Stimulated activated CD4-positive, alpha-beta T cell treated with anti-CD3 and anti-CD28 coated beads, Interleukin-1b, Interleukin-23, amount 100 ng/mL, for 24 hours (primary cell): ENCODE measurements around the gene STXBP6.

Source experiments
- DNase-seq, 4 experiments: peaks; one replicate each; pipeline ENCODE4 v3.0.0-alpha.2; 2020; ENCODE audit warnings: low read depth in 4 of 4, low spot score in 1 of 4

The STXBP6 gene

DNA sequence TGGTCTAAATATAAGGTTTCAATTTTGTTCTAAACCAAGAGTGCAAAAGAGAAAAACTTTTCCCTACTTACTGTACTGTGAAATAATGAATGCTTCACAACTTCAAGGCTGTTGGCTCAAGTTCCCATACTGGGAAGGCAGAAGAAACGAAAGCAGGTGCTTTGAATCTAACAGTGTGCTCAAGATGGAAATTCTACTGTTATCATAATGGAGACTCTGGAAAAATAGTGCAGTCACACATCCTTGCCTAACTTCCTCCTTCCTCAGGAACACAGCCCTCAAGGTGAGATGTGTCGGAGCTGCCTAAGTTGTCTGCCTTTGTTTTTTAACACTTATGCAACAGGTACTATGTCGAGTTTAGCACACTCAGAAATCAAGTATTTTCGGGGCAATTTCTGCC lies 131.1 kb downstream of the STXBP6 start:
- no peak for DNase-seq

DNA sequence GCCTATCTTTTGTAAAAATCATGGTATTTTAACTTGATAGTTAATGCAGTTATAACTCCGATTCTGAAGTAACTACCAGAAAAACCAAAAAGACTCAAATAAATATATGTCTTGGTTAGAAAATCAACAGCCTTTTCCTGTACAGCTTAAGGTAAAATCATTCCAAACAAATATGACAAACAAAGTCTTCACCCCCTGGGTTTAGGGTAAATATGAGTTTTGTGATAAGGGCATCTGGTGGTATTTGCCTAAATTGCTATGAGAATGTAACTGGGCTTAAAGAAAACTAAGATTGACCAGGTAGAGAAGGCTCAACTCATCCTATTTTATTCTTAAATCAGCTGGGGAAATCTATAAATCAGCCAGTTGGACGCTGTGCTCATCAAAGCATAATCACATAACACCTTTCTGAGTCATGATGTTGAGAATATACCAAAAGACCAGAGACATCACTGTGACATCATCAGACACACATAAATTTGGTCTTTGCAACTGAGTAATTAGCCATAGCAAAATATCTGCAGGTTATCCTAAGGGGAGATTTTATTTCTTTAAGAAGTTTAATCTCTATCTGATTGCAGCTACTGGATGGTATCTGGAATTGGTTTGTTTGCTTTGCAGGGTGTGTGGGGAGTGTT lies 133.9 kb downstream of the STXBP6 start:
- DNase-seq: no peak

DNA sequence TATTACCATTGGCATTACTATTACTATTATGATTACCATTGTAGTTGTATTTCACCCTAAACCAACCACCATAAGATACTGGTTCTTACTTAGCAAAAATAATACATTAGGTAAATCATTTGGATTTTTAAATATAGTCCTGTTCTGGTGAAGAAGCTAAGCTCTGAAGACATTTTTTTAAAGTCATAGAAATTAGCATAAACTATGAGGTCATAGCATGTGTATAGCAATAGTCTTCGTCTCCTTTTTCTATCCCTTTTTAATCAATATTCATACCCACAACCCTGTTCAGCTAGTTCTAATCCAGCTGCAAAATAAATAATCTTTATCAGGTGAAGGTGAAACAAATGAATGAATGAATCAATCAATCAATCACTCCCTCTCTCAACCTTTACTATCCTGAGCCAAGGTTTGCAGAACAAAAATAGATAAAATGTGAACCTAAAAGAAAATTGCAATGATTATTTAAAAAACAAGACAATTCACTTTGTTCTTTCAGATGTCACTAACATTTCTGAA lies 134.5 kb downstream of the STXBP6 start:
- DNase-seq: no peak

DNA sequence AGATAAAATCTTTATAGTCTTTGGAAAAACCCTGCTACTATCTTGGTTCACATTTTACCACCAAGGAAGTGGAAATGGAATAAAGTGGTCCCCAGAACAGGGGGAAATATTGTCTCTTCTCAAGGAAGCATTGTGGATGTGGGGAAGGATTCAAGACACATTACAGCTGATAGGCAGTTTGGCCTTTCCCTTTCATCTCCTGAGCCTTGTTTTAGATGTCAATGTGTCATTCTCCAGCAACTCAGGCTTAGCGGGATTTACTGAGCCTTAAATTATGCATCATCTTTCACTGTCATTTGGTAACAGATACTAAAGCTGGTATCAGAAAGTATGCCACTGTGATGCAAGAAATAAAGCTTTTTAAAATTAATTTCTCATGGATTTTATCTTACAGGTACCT lies 136.2 kb downstream of the STXBP6 start:
- DNase-seq: no peak

DNA sequence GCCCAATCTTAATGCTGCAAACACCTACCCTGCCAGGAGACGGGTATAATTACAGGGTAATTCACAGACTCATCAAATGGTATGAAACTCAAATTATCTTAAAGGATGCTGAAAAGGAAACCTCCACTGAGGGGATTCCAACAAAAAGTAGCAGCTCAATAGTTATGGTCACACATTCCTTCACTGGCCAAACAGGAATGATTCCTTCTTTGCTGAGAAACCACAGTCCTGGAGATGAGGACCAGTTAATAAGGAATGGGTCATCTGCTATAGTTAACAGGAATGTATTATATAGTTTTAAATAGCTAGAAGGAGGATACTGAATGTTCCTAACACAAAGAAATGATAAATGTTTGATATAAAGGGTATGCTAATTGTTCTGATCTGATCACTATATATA lies 136.9 kb downstream of the STXBP6 start:
- no peak for DNase-seq

DNA sequence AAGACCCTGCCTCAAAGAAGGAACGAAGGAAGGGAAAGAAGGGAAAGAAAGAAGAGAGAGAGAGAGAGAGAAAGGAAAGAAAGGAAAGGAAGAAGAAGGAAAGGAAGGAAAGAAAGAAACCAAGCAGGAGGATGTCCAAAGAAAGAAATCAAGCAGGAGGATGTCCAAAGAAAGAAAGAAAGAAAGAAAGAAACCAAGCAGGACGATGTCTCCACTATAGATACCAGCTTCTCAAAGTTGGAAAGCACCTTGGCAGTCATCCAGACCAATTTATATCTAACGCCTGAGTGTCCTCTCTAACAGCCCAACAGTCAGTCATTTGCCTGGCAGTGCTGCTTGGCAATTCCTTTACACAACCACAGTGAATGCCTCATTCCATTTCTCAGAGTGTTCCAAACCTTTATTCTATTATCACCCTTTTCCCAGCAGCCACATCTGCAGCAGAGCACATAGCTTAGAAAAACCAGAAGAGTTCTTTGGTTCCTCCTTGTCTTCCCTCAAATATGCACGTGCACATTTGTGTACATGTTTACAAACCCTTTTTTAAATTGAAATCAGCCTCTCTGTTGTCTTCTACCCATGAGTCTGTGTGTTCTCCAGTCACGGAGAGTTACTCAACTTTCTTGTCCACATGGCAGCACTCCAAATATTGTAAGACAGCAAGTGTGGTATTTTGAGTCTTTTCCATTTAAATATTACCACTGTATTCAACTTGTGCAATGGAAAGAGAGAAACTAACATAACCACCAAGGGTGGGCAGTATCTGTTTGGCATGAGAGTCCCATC lies 138.4 kb downstream of the STXBP6 start:
- DNase-seq: no peak

DNA sequence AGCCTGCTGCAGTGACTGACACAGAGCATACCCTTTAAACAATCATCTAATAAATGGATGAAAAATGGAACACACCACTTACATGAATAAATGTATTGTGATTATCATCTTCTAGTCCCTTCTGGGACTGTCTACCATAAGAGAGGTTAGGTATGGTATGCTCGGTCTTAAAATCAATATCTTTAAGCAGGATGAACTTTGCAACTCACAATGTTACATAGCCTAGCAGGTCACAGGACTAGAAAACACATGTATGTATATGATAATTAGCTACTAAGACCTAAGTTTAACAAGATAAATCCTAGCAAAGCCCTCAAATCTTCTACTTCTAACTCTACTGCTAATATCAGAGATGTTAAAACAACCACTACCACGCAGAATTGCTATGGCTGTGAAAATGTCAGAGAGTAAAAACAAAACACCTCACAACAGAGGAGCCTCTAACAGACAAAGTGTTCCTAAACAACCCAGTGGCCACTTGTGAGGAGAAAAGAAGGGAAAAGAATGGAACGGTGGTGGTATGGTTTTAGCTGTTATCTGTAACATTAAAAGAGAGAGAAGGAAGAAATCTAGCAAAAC lies 139.4 kb downstream of the STXBP6 start:
- no peak for DNase-seq

DNA sequence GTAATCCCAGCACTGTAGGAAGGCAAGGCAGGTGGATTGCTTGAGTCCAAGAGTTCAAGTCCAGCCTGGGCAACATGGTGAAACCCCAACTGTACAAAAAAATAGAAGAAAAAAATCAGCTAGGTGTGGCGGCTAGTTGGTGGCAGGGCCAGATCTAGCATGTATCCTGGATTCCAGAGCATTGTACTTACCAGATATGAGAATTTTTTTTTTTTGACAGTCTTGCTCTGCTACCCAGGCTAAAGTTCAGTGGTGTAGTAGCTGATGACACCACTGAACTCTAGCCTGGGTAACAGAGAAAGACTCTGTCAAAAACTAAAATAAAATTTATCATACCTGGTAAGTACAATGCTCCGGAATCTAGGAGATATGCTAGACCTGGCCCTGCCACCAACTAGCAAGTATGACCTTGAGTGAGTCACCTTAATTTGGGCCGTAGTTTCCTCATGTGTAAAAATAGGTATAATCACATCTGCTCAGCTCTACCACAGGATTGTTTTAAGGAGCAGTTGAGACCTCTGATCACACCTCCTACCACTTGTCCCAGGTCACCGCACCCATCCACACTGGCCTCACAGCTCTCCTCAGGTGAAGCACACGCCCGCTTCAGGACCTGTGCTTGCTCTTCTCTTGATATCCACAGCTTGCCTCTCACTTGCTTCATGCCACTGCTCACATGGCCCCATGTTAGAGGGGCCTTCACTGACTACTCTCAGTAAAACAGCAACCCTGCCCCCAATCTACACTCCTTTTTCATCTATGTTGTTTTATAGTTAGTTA lies 140.2 kb downstream of the STXBP6 start:
- no peak for DNase-seq

DNA sequence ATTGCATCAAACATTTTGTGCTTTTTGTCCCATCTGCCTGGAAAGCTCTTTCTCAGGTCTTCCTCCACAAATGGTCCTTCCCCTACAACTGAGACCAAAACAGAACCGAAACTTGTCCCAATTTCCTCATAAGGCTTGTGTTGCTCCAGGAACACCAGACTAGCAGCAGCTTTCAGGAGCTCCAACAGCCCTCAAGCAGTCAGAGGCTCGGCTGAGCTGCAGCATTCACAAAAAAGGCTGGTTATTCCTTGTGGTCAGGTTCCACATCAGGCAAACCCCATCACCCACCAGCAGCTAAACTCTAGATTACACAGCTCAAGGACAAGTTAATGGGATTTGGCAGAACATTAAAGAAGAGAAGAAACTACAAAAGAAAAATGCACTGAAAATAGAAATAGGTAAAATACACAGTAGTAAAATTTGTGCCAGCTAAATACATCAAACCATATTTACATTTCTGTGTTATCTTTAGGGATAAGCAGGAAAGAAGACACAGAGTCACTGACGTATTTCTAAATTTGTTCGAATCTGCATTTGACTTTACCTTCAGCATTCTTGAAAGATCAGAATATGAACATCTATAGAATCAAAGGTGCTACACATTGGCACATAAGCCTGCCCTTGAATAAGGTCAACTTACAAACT lies 141.2 kb downstream of the STXBP6 start:
- DNase-seq: no peak

DNA sequence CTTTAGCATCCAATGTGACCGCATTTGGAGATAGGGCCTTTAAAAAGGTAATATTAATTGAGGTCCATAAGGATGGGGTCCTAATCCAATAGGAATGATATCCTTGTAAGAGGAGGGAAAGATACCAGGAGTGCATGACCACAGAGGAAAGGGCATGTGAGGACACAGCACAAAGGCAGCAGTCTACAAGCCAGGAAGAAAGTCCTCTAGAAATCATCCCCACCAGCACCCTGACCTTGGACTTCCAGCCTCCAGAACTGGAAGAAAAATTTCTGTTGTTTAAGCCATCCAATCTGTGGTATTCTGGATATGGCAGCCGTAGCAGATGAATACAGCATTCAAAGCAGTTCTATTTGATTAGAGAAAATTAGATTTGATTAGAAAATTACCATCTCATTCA lies 145.4 kb downstream of the STXBP6 start:
- DNase-seq: no peak

DNA sequence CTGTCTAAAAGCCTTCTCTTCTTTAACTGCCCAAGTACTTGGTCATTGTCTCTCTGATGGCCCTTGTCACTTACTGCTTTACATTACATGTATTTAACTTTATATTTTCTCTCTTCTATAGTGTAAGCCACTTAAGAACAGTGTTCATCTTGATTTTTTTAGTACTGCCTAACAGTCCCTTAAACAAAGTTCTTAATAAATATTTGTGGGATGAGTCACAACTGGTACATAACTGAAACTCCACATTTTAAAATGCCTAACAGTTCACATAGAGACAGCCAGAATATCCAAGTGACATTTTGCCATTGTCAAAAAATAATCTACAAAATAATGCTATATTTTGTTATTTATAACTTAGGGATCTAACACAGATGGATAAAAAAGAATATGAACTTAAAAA lies 146.6 kb downstream of the STXBP6 start:
- DNase-seq: no peak

DNA sequence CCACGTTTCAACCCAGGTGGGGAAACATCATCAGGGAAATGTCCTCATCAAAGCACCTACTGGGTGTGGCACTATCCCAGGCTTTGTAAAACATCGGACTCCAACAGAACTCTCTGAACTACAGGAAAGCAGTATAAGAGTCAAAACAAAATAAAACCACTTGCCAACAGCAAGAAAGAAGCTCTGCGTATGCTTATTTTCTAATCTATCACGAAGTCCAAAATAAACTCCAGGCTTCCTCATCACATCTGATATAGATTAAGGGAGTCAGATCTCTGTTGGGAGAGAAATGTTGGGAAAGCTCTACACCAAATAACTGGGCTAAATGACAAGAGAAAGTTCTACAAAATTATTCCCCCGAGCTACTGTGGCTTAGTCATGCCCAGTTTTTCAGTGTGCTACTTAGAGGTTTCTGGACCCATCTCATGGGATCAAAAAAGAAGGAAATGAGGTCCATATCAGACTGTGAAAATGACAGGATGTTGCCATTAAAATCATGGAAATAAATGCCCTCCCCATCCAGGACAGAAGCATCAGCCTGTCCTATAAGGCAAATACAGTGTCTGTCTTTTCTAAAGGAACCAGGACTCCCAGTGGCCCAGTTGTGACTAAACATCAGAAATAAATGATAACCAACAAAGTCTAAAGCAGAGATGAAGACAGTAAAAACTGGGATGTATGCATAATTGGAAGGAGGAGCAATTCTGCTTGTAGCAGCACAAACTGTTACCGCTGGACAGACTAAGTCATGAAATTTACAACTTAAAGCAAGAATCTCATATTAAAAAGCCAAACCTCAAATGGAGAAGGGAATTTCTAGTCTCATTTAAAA lies 149.5 kb downstream of the STXBP6 start:
- DNase-seq: no peak

DNA sequence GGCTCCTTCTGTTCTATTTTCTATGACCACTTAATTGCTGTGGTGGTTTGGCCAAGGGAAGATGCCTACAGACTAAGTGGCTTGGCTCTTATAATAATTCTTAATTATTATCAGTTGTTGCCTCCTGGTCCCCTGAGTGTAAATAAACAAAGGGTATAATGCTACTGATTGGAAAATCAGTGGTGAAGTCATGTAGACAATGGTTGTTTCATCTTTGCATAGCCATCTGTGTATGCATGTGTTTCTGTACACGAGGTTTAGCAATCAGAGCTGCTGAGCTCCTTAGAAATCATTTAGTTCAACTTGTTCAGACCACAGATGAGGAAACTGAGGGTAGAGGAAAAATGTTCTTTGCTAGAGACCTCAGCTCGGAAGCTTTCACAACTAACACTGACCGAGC lies 152.2 kb downstream of the STXBP6 start:
- DNase-seq: no peak

DNA sequence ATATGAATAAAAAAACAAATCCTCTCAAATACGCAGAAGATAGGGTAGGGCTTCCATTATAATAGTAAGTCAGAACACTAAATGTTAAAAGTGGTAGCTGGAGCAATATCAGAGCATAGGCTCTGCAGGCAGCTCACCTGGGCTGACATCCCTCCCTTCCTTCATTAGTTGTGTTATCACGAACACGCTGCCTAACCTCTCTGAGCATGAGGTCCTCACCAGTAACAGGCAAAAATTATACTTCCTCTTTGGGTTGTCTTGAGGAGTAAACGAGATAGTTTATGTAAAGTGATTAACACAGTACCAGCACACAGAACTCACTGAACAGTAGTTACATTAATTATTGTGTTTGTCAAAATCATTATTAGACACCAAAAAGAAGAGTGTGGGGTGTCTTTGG lies 154.3 kb downstream of the STXBP6 start:
- DNase-seq: no peak

DNA sequence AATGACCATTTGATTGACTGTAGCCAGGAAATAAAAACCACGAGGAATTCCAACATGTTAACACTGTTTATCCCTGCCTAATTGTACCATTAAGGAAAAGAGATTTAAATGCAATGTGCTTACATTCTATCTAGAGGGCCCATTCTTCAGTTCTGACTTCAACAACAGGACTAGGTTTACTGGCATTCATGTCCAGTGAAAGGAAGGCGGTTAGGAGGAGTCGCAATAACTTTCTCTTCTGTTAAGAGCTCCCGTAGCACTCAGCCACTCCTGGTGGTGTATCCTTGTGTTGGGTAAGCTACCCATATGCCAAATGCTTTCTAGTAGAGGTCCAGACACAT lies 154.7 kb downstream of the STXBP6 start:
- DNase-seq: no peak

DNA sequence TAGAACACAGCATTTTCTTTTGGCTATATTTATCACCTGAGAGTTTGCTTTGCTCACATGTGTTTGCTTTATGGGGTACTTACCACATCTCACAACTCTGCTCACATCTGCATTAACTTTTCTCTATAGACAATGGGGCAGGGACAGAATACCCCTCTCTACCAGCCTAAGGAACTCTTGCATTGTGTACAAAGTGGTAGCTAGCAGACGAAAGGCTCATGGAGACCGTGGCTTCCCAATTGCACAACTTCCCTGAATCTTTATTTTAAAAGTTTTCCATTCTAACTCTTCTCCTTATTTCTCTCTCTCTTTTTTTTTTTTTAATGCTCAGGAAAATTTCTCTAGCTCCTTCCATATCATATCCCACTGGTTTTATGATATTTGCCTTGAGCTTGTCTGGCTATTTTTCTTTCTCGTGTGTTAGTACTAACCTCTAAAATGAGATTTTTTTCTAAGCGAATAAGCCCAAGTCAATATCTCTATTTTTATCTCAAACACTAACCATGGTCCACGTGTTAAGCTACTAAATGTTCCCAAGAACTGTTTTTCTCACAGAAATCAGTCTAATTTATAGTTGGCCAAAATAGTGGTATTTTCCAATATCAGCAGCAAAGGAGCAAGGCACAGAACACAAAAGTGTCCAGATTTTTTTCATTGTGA lies 155.2 kb downstream of the STXBP6 start:
- no peak for DNase-seq

DNA sequence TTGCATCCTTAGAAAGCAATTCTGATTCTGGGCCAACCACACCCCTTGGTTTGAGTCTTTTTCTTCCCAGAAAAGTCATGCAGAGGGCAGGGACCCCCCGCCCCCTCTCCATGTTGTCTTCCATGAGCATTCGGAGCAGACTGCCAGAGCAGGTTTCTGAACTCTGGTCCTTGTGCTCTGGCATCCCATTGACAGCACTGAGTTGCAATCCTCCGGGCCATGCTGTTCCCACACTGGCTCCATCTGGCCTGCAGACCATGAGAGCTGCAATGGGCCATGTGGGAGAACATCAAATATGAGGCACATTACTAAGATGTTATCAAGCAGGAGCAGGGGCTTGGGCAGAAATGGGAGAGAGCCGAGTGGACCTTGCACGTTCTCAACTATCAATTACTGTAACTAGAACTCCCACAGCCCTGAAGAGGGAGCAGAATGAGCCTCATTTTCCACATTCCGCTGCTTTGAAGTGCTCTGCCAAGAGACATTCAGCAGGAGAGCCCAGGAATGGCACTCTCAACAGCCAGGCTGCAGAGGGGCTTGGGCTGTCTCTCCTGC lies 157.4 kb downstream of the STXBP6 start:
- no peak for DNase-seq

DNA sequence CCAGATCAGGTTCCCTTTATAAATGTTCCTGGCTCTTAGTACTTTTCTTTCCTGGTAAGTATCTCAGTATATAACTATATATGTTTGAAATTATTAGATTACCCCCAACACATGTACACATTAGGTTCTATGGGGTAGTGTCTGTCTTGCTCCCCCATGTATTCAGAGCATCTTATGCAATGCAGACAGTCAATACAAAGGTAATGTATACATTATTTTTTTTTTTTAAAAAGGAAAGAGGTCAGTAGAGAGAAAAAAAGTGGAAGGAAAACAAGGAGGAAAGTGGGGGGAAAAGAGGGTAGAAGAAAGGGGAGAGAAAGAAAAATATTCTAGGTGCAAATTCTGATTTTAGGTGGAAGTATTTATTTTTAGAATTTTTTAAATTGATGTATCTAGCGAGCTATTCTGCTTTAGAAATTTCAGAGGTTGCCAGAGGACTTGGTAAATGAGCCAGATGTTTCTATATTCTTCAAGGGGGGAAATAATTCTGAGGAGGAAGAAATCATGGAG lies 157.9 kb downstream of the STXBP6 start:
- DNase-seq: no peak

DNA sequence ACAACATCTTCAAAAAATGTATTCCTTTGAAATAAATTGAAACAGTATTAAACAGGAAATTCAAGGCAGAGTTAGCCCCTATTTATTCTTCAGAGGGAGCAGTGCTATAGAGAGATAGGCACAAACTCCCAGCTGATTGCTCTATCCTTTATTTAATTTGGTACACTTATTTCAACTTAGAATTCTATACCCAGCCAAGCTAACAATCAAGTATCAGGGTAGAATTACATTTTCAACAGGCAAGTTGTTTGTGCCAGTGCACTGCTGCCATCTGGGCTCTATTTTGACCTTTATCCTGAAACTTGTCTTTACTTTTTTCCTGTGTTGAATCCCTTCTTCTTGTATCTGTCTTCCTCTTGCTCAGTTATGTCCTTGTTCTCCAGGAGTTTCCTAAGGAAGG lies 159.2 kb downstream of the STXBP6 start:
- no peak for DNase-seq
